ENCODE data around the gene MATN3. TPM values are rescaled to one million over a fixed set of nuclear protein-coding genes. Genes with fewer than 3 reads are reported as not detected.
A peak's percentile ranks its signal among the peaks of the same experiment; 100 is the strongest.

Gene MATN3
- 1 to 10 TPM in 1 of 4 donors, under 1 TPM in 3; 0.11 to 1.5 (median 0.60) TPM for total RNA-seq

- intact Hi-C loops (cut with DNase I; ENCODE audit: low total_unique reads) = loop anchor here (5.0 kb wide), 1 partner anchor 85 kb away; no protein-coding TSS in a partner anchor
- H3K4me3 ChIP-seq (ENCODE audit: low read depth, poor library complexity, severe bottlenecking) = peak within 1 kb of the TSS; percentile 4
- DNase-seq (ENCODE audit: low spot score in 2 of 2) = peak in 1 of 2 donors; percentile 86
- 0% methylated on average over 13 to 33 of the region's 87 CpGs for WGBS, 2 donors
- TF ChIP-seq CTCF (IDR thresholded peaks at IDR 0.05) (no peak), POLR2A (IDR thresholded peaks at IDR 0.05) (no peak)
Observed at GRCh38 chr2:20012282-20013125, at the start of gene MATN3. MATN3 (minus strand) TSS chr2:20012668; CDS start chr2:20012631, 37 bp downstream.

GRCh38 chr2:20061940-20062339 lies 49.5 kb upstream of the MATN3 start:
- no peak overlapping the region for H3K4me3 ChIP-seq (ENCODE audit: low read depth, poor library complexity, severe bottlenecking)
- TF ChIP-seq CTCF (IDR thresholded peaks at IDR 0.05) (no peak), POLR2A (IDR thresholded peaks at IDR 0.05) (no peak)
- WGBS, 2 donors = 91 to 95% methylated on average over 5 of the region's 5 CpGs
- DNase-seq (ENCODE audit: low spot score in 2 of 2) = no peak
- intact Hi-C loops (cut with DNase I; ENCODE audit: low total_unique reads) = no loop called here

GRCh38 chr2:20061476-20061875 lies 49.0 kb upstream of the MATN3 start:
- whole genome bisulfite sequencing, 2 donors = 76 to 79% methylated on average over 3 of the region's 3 CpGs
- intact Hi-C loops (cut with DNase I; ENCODE audit: low total_unique reads) = no loop called here
- no peak for TF ChIP-seq POLR2A (IDR thresholded peaks at IDR 0.05)
- TF ChIP-seq CTCF (IDR thresholded peaks at IDR 0.05) = no peak
- no peak overlapping the region for H3K4me3 ChIP-seq (ENCODE audit: low read depth, poor library complexity, severe bottlenecking)
- DNase-seq (ENCODE audit: low spot score in 2 of 2) = no peak

- 81 to 91% methylated on average over 1 of the region's 1 CpG for WGBS, 2 donors
- intact Hi-C loops (cut with DNase I; ENCODE audit: low total_unique reads) = no loop called here
- DNase-seq (ENCODE audit: low spot score in 2 of 2) = no peak
- TF ChIP-seq CTCF (IDR thresholded peaks at IDR 0.05) = no peak
- TF ChIP-seq POLR2A (IDR thresholded peaks at IDR 0.05) = no peak
- H3K4me3 ChIP-seq (ENCODE audit: low read depth, poor library complexity, severe bottlenecking) = no peak overlapping the region
Observed at GRCh38 chr2:20060106-20060505, 47.6 kb upstream of the MATN3 start.

- TF ChIP-seq CTCF (IDR thresholded peaks at IDR 0.05) (no peak), POLR2A (IDR thresholded peaks at IDR 0.05) (no peak)
- no peak for DNase-seq (ENCODE audit: low spot score in 2 of 2)
- intact Hi-C loops (cut with DNase I; ENCODE audit: low total_unique reads) = no loop called here
- WGBS, 2 donors = 87 to 92% methylated on average over 1 of the region's 1 CpG
- H3K4me3 ChIP-seq (ENCODE audit: low read depth, poor library complexity, severe bottlenecking) = no peak overlapping the region
Observed at GRCh38 chr2:20057268-20057667, 44.8 kb upstream of the MATN3 start.

Data from lower leg skin (tissue), 4 donors.